22Rv1 (cell line): ENCODE data around the gene SEPTIN14.
A peak's percentile ranks its signal among the peaks of the same experiment; 100 is the strongest.
"Not testable (repeated sequence)": the region's sequence is repeated elsewhere in the genome, so short reads cannot be mapped to it uniquely, and the experiment has no call there.

Experiments
- H3K27ac ChIP-seq: fragments of 450-650 bp; 2 replicates; pipeline ENCODE4 v1.5.1; 2017
- ZFX ChIP-seq: fragments of 450-650 bp; IDR thresholded peaks from 2 replicates; pipeline ENCODE4 v1.6.1; 2017; ENCODE audit warnings: antibody characterized with exemption, borderline replicate concordance
- TF ChIP-seq, protein P1 (sequence below): fragments of 450-650 bp; IDR thresholded peaks from 2 replicates; pipeline ENCODE4 v1.5.1; 2017; ENCODE audit warnings: mild to moderate bottlenecking

SEPTIN14 gene

DNA sequence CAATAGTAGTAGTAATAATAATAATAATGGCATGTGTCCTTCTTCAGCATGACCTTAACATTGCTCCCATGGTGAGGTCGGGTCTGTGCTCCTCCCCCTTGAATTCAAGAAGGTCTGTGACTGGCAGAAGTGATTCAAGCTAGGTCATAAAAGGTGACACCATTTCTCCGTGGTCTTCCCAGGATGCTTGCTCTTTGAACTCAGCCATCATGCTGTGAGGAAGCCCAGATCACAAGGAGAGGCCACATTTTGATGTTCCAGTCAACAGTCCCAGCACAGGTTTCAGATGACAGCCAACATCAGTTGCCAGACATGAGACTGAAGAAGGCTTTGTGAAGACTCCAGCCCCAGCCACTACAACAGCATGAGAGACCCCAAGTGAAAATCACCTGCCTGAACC lies 83.9 kb downstream of the SEPTIN14 start:
- H3K27ac ChIP-seq: no peak overlapping the region
- TF ChIP-seq ZFX: no peak
- TF ChIP-seq, protein P1, sequence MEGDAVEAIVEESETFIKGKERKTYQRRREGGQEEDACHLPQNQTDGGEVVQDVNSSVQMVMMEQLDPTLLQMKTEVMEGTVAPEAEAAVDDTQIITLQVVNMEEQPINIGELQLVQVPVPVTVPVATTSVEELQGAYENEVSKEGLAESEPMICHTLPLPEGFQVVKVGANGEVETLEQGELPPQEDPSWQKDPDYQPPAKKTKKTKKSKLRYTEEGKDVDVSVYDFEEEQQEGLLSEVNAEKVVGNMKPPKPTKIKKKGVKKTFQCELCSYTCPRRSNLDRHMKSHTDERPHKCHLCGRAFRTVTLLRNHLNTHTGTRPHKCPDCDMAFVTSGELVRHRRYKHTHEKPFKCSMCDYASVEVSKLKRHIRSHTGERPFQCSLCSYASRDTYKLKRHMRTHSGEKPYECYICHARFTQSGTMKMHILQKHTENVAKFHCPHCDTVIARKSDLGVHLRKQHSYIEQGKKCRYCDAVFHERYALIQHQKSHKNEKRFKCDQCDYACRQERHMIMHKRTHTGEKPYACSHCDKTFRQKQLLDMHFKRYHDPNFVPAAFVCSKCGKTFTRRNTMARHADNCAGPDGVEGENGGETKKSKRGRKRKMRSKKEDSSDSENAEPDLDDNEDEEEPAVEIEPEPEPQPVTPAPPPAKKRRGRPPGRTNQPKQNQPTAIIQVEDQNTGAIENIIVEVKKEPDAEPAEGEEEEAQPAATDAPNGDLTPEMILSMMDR: no peak

DNA sequence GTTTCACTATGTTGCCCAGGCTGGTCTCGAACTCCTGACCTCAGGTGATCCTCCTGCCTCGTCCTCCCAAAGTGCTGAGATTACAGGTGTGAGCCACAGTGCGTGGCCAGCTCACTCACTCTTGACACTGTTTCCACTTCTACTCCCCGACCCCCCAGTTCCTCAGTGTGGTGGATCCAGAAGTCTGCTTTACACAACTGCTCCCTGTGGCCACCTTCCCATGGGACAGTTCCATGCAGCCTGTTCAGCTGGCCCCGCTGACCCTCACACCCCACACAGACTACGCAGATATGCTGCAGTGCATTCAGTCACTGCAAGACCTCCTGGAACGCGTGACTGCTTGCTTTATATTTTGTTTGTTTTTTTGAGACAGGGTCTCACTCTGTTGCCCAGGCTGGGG lies 86.4 kb downstream of the SEPTIN14 start:
- H3K27ac ChIP-seq: no peak overlapping the region
- TF ChIP-seq ZFX: no peak

DNA sequence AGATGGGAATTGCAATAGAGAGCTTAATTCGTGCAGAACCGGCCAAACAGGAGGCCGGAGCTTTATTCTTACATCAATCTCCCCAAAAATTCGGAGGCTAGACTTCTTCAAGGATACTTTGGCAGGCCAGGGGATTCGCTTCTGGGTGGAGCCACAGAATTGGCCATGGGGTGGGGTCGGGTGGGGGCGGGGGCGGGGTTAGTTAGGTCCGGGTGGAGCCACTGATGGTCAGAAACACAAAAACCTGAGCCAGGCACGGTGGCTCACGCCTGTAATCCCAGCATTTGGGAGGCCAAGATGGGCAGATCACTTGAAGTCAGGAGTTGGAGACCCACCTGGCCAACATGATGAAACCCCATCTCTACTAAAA lies 87.5 kb downstream of the SEPTIN14 start:
- no peak for TF ChIP-seq ZFX
- TF ChIP-seq, protein P1: no peak
- peak overlapping the region; percentile 74 for H3K27ac ChIP-seq

GRCh38 chr7:55774327-55775050 lies 88.1 kb downstream of the SEPTIN14 start:
- H3K27ac ChIP-seq: peak overlapping the region; percentile 74

GRCh38 chr7:55770778-55771177 lies 91.8 kb downstream of the SEPTIN14 start:
- no peak for TF ChIP-seq ZFX
- TF ChIP-seq, protein P1: no peak
- H3K27ac ChIP-seq: no peak overlapping the region

More at GRCh38 chr7:55774327-55775050, 88.1 kb downstream of the SEPTIN14 start:
- no peak for TF ChIP-seq ZFX
- TF ChIP-seq, protein P1: no peak

- not testable (repeated sequence) for H3K27ac ChIP-seq
Observed at GRCh38 chr7:55753274-55753862, 109.2 kb downstream of the SEPTIN14 start.

DNA sequence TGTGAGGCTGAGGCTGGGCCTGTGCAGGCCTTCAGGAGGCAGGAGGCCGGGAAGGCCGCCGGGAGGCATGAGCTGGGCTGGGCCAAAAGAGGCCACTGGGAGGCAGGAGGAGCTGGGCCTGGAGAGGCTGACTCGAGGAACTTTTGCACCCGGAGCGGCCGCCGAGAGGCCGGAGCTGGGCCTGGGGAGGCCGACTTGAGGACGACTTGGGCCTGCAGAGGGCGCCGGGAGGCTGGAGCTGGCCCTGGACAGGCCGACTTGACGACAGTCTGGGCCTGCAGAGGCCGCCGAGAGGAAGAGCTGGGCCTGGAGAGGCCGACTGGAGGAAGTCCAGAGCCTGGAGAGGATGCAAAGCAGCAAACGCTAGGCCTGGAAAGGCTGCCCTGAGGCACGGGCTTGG lies 117.8 kb downstream of the SEPTIN14 start:
- TF ChIP-seq, protein P1: peak; percentile 32
- H3K27ac ChIP-seq: not testable (repeated sequence)
